Neuronal stem cell (in vitro differentiated cells): ENCODE data around the gene NOVA1.

Source experiments
- DNase-seq: peaks from one replicate; pipeline ENCODE4 v3.0.0-alpha.2; 2013; ENCODE audit warnings: low spot score
- H2AFZ ChIP-seq: one replicate; pipeline ENCODE4 v1.6.1; 2013; ENCODE audit warnings: mild to moderate bottlenecking, low read length, inconsistent platforms
- H2AK5ac ChIP-seq: 2 replicates; pipeline ENCODE4 v1.6.1; 2013; ENCODE audit warnings: low read depth, mild to moderate bottlenecking, inconsistent platforms, low read length, moderate library complexity, mixed read lengths
- H2BK120ac ChIP-seq: 2 replicates; pipeline ENCODE4 v1.6.1; 2013; ENCODE audit warnings: low read depth, mild to moderate bottlenecking, inconsistent platforms, low read length, moderate library complexity, mixed read lengths
- H2BK12ac ChIP-seq: one replicate; pipeline ENCODE4 v1.6.1; 2013; ENCODE audit warnings: low read length, inconsistent platforms
- H2BK15ac ChIP-seq: 2 replicates; pipeline ENCODE4 v1.6.1; 2013; ENCODE audit warnings: mild to moderate bottlenecking, low read length, inconsistent platforms, mixed read lengths
- H2BK5ac ChIP-seq: one replicate; pipeline ENCODE4 v1.6.1; 2013; ENCODE audit warnings: inconsistent platforms, mild to moderate bottlenecking, low read length, moderate library complexity
- H3K14ac ChIP-seq: one replicate; pipeline ENCODE4 v1.6.1; 2013; ENCODE audit warnings: low read length, inconsistent platforms
- H3K18ac ChIP-seq: 2 replicates; pipeline ENCODE4 v1.6.1; 2013; ENCODE audit warnings: low read length, inconsistent platforms
- H3K23ac ChIP-seq: 2 replicates; pipeline ENCODE4 v1.6.1; 2013; ENCODE audit warnings: low read depth, mild to moderate bottlenecking, mixed read lengths, low read length, inconsistent platforms; ENCODE audit not compliant: poor library complexity
- H3K27ac ChIP-seq: replicated peaks from 3 replicates; pipeline ENCODE4 v1.5.1; 2013; ENCODE audit warnings: low read length, inconsistent platforms
- H3K27me3 ChIP-seq, 3 experiments: 2 replicates each; pipeline ENCODE4 v1.6.1; 2013; ENCODE audit warnings: low read length in 3 of 3, mild to moderate bottlenecking in 2 of 3, inconsistent platforms in 1 of 3, low read depth in 1 of 3, mixed read lengths in 1 of 3, moderate library complexity in 1 of 3; ENCODE audit not compliant: control insufficient read depth in 3 of 3, insufficient read depth in 3 of 3
- H3K36me3 ChIP-seq, 2 donors: replicated peaks in 1 of 2; 2 replicates each; pipeline ENCODE4 v1.6.1; 2013; ENCODE audit warnings: low read length in 2 of 2; ENCODE audit not compliant: control insufficient read depth in 2 of 2, insufficient read depth in 2 of 2
- H3K4ac ChIP-seq: 2 replicates; pipeline ENCODE4 v1.6.1; 2013; ENCODE audit warnings: inconsistent platforms, mild to moderate bottlenecking, low read length, moderate library complexity
- H3K4me1 ChIP-seq, 2 donors: 1 replicate in 1 of 2; 2 replicates in 1 of 2; pipeline ENCODE4 v1.6.1; 2013; ENCODE audit warnings: low read length in 2 of 2, low read depth in 1 of 2; ENCODE audit not compliant: control insufficient read depth in 2 of 2, insufficient read depth in 1 of 2
- H3K4me2 ChIP-seq: one replicate; pipeline ENCODE4 v1.6.1; 2013; ENCODE audit warnings: mild to moderate bottlenecking, low read length, inconsistent platforms; ENCODE audit not compliant: insufficient read depth, poor library complexity, severe bottlenecking
- H3K4me3 ChIP-seq, 2 donors: 2 replicates each; pipeline ENCODE4 v1.5.1; 2013; ENCODE audit warnings: low read length in 2 of 2, mild to moderate bottlenecking in 2 of 2, inconsistent platforms in 1 of 2, moderate library complexity in 1 of 2
- H3K79me1 ChIP-seq: one replicate; pipeline ENCODE4 v1.6.1; 2013; ENCODE audit warnings: low read depth, mild to moderate bottlenecking, inconsistent platforms, low read length, moderate library complexity
- H3K9ac ChIP-seq: one replicate; pipeline ENCODE4 v1.6.1; 2013; ENCODE audit warnings: mild to moderate bottlenecking, low read depth, low read length, inconsistent platforms; ENCODE audit not compliant: poor library complexity
- H3K9me3 ChIP-seq, 2 donors: replicated peaks in 1 of 2; 2 replicates each; pipeline versions ENCODE3 to v1.6.1; 2013; ENCODE audit warnings: low read length in 2 of 2, mild to moderate bottlenecking in 2 of 2, inconsistent platforms in 1 of 2, low read depth in 1 of 2, mixed read lengths in 1 of 2, moderate library complexity in 1 of 2; ENCODE audit not compliant: control insufficient read depth in 2 of 2, insufficient read depth in 1 of 2
- H4K8ac ChIP-seq: one replicate; pipeline ENCODE4 v1.6.1; 2013; ENCODE audit warnings: low read depth, mild to moderate bottlenecking, inconsistent platforms, low read length, moderate library complexity
- H4K91ac ChIP-seq: one replicate; pipeline ENCODE4 v1.6.1; 2013; ENCODE audit warnings: low read length, low read depth, mild to moderate bottlenecking, inconsistent platforms; ENCODE audit not compliant: poor library complexity
- WGBS, 2 donors: extraction: QIAGEN DNeasy Blood & Tissue Kit; methylation state at CpG; one replicate each; pipeline ENCODE4 v1.1.7; 2013; ENCODE audit warnings: missing lambda C conversion rate in 2 of 2, mixed read lengths in 1 of 2; ENCODE audit not compliant: insufficient read length in 2 of 2, insufficient replicate concordance in 1 of 2; ENCODE audit errors: extremely low coverage in 2 of 2; 5-methylcytosine and 5-hydroxymethylcytosine counted together

The NOVA1 gene

DNA sequence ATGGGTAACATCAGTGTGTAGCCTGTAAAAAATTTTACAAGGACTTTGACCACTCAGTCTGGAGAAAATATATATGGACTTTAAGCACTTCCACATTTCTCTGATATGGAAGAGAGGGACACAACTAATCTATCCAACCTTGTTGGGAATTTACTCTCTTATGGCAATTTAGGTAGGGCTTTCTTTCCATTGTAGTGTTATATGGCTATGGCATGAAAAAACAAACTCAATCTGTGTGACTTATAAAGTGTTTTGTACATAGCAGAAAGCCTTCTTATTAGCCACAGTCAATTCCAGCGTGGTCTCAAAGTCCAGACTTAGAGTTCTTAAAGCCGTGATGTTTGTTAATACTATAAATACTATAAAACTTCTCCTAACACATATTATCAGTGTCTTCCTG lies 98.3 kb downstream of the NOVA1 start:
- Histone ChIP-seq H2BK12ac (no peak overlapping the region), H3K79me1 (no peaks in the 10 kb centered on the region), H4K8ac (no peak overlapping the region), H3K4me1 (no peaks in the 10 kb centered on the region), H3K27me3 (no peaks in the 10 kb centered on the region), H3K9me3 (peaks cover 0 to 4% of the 10 kb centered on the region in 2 donors), H3K4ac (no peak overlapping the region), H2AFZ (no peak overlapping the region), H3K9ac (no peak overlapping the region), H4K91ac (no peak overlapping the region), H2AK5ac (no peak overlapping the region), H3K27ac (no peak overlapping the region), H2BK5ac (no peak overlapping the region), H3K23ac (no peak overlapping the region), H2BK15ac (no peak overlapping the region), H3K14ac (no peak overlapping the region), H3K36me3 (no peaks in the 10 kb centered on the region), H3K18ac (no peak overlapping the region), H3K4me3 (no peak overlapping the region), H2BK120ac (no peak overlapping the region), H3K4me2 (no peak overlapping the region)
- no CpG with 5 or more reads among the region's 2 CpGs for WGBS, 2 donors
- no peak for DNase-seq

DNA sequence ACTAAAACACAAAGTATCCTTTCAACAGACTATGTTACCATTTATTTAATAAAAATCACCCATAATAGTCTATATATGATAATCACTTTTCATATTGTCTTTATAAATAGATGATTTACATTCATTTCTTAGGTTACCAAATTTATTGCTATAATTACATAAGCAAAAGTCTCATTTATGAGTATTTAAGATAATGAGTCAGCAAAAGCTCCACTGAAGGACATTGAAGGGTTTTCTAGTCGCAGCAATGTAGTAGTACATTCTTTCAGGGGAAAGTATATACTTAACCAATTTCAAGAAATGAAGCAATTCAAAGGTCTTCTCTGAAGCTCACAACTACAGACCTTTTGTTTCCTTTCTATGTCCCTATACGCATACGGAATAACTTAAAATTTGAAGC lies 110.9 kb downstream of the NOVA1 start:
- Histone ChIP-seq H2BK120ac (no peak overlapping the region), H3K9me3 (peaks cover 0 to 5% of the 10 kb centered on the region in 2 donors), H3K9ac (no peak overlapping the region), H3K4me2 (no peak overlapping the region), H4K8ac (no peak overlapping the region), H3K23ac (no peak overlapping the region), H3K4ac (no peak overlapping the region), H2BK15ac (no peak overlapping the region), H2BK5ac (no peak overlapping the region), H3K4me3 (no peak overlapping the region), H2BK12ac (no peak overlapping the region), H3K4me1 (no peaks in the 10 kb centered on the region), H3K14ac (no peak overlapping the region), H3K27me3 (no peaks in the 10 kb centered on the region), H3K79me1 (no peaks in the 10 kb centered on the region), H2AFZ (no peak overlapping the region), H3K27ac (no peak overlapping the region), H2AK5ac (no peak overlapping the region), H4K91ac (no peak overlapping the region), H3K36me3 (peaks cover 0 to 8% of the 10 kb centered on the region in 2 donors), H3K18ac (no peak overlapping the region)
- no CpG with 5 or more reads among the region's 3 CpGs for WGBS, 2 donors
- no peak for DNase-seq

- Histone ChIP-seq H4K8ac (no peak overlapping the region), H2BK5ac (no peak overlapping the region), H2AFZ (no peak overlapping the region), H3K23ac (no peak overlapping the region), H4K91ac (no peak overlapping the region), H3K27me3 (no peaks in the 10 kb centered on the region), H2BK15ac (no peak overlapping the region), H3K14ac (no peak overlapping the region), H3K9ac (no peak overlapping the region), H3K4me3 (no peak overlapping the region), H2BK120ac (no peak overlapping the region), H3K4me1 (no peaks in the 10 kb centered on the region), H3K4me2 (no peak overlapping the region), H2AK5ac (no peak overlapping the region), H3K79me1 (no peaks in the 10 kb centered on the region), H3K36me3 (peaks cover 1 to 5% of the 10 kb centered on the region in 2 donors), H3K9me3 (no peaks in the 10 kb centered on the region), H3K4ac (no peak overlapping the region), H2BK12ac (no peak overlapping the region), H3K27ac (no peak overlapping the region), H3K18ac (no peak overlapping the region)
- no CpG with 5 or more reads among the region's 2 CpGs for WGBS, 2 donors
- no peak for DNase-seq
Observed at GRCh38 chr14:26484562-26484961, 113.3 kb downstream of the NOVA1 start.

GRCh38 chr14:26478967-26479366 lies 118.9 kb downstream of the NOVA1 start:
- H2AK5ac ChIP-seq: no peak overlapping the region
- H2BK120ac ChIP-seq: no peak overlapping the region
- H3K36me3 ChIP-seq: peaks cover 1 to 14% of the 10 kb centered on the region in 2 donors
- no peak overlapping the region for H2BK15ac ChIP-seq
- no peak overlapping the region for H4K8ac ChIP-seq
- H3K4me3 ChIP-seq: no peak overlapping the region
- no peaks in the 10 kb centered on the region for H3K4me1 ChIP-seq
- H3K9ac ChIP-seq: no peak overlapping the region
- no peak overlapping the region for H4K91ac ChIP-seq
- H3K9me3 ChIP-seq: no peaks in the 10 kb centered on the region
- no peak overlapping the region for H2BK12ac ChIP-seq
- H3K27ac ChIP-seq: no peak overlapping the region
- no peaks in the 10 kb centered on the region for H3K27me3 ChIP-seq
- H2BK5ac ChIP-seq: no peak overlapping the region
- H3K14ac ChIP-seq: no peak overlapping the region
- DNase-seq: no peak
- no peak overlapping the region for H3K4me2 ChIP-seq
- H3K4ac ChIP-seq: no peak overlapping the region
- H2AFZ ChIP-seq: no peak overlapping the region
- H3K23ac ChIP-seq: no peak overlapping the region
- H3K18ac ChIP-seq: no peak overlapping the region
- no peaks in the 10 kb centered on the region for H3K79me1 ChIP-seq
- WGBS, 2 donors: no CpG with 5 or more reads among the region's 4 CpGs
